Islet of Langerhans (tissue), 1 donor: Measurements from ENCODE around the gene SUN1.

Source experiments
- FAIRE-seq: peaks from one replicate; lab custom pipeline; 2011; peaks lifted over from hg19 to GRCh38; lab: Jason Lieb, UNC

The SUN1 gene

DNA sequence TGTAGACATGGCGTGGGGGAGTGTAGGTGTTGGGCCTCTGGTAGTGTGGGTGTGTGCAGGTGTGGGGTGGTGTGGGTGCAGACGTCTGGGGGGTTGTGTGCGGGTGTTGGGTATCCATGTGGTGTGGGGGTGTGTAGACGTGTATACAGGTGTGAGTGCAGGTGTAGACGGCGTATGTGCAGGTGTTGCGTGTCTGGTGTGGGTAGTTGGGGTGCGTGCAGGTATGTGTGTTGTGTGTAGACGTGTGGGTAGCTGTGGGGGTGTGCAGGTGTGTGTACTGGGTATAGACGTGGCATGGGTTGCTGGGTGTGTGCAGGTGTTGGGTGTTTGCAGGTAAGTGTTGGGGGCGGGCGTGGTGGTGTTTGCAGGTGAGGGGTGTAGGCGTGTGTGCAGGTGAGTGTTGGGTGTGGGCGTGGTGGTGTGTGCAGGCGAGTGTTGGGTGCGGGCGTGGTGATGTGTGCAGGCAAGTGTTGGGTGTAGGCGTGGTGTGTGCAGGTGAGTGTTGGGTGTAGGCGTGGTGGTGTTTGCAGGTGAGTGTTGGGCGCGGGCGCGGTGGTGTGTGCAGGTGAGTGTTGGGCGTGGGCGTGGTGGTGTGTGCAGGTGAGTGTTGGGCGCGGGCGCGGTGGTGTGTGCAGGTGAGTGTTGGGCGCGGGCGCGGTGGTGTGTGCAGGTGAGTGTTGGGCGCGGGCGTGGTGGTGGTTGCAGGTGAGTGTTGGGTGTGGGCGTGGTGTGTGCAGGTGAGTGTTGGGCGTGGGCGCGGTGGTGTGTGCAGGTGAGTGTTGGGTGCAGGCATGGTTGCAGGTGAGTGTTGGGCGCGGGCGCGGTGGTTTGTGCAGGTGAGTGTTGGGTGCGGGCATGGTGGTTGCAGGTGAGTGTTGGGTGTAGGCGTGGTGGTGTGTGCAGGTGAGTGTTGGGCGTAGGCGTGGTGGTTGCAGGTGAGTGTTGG is 60.6 kb downstream of the SUN1 start:
- no peak for FAIRE-seq

DNA sequence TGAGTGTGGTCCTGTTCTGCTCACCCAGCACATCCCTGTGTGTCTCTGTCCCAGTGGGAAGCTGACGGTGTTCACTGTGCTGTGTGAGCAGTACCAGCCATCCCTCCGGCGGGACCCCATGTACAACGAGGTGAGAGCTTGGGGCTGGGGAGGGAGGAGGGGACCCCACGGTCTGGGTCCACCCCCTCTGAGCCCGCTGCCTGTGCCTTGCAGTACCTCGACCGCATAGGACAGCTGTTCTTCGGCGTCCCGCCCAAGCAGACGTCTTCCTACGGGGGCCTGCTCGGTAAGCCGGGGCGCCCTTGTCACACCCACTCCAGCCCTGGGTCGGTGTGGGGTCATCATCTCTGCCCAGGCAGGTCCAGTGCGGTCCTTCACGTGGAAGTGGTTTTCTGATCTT is 61.4 kb downstream of the SUN1 start:
- FAIRE-seq, result no peak

GRCh38 chr7:894164-894867 is 62.0 kb downstream of the SUN1 start:
- FAIRE-seq, result no peak

DNA sequence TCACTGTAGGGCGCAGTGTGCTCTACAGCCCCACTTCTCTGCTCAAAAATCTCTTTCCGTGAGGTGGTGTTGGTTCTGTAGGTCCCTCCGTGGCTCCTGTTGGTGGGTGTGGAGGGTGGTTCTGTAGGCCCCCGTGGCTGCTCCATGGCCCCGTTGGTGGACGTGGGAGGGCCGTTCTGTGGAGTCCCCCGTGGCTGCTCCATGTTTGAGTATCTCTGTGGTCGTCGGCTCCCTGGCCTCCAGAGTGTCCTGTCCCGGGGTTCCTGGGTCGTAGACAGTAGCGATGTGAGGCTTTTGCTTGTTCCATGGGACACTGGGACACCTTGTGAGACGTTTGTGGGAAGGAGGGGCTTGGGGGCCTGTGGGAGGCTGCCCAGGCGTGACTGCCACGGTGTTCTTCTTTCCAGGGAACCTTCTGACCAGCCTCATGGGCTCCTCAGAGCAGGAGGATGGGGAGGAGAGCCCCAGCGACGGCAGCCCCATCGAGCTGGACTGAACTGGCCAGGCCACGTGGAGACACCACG is 62.7 kb downstream of the SUN1 start:
- FAIRE-seq, result no peak

DNA sequence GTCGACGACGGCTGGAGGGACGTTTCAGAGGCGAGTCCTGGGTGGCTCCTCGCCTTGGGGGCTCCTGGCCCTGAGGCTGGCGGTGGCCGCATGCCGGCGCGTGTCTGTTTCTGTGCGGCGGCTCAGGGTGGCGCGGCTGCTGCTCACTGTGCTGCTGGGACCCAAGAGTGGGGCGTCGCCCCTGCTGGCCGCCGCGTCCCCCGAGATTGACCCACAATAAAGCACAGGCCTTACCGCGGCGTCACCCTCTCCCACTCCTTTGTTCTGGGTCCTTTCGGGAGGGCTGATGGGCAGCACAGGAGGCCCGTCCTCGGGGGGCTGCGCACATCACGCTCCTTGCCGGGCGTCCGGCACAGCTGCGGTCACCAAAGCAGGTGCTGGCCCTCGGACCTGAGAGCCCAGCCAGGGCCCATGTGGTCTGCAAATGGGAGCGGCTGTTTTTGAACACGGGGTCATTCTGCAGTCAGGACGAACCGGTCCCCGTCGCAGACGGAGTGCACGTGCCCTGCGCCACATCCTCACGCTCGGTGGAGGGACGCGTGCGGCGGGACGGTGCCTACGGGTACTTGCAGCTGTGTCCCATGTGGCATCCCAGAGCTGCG is 63.3 kb downstream of the SUN1 start:
- no peak for FAIRE-seq

DNA sequence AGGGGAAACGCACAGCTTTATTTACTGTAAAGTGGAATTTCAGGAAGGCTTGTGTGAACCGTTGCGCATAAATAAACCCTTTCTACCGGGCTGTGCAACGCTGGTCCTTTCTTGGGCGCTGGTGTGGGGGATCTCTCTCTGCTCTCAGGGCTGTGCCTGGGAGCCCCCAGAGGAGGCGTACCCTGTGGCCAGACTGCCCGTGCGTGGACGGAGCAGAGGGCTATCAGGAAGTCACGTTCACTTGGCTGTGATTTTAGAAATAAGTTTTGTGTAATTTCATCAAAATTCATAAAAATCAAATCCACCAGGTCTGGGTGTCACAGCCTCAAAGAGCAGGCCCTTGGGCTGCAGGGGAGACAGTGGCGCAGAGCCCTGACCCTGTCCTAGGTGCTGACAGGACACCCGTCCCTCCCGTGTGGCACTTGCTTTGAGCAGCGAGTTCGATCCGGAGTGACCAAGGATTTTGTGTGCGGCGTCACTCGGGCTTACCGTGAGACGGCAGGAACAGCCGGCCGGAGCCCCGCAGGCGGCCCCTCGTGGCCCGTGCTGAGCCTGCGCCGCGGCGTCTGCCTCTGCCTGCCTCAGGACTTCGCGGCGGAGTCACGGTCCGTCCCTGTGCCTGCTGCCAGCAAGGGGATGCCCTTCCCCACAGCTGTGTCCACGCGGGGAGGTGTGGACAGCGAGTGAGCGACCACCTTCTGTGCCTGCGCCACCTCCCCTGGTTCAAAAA is 64.2 kb downstream of the SUN1 start:
- FAIRE-seq, result no peak

- no peak for FAIRE-seq
Measured at GRCh38 chr7:897086-897485, 64.8 kb downstream of the SUN1 start.

GRCh38 chr7:897771-898376 is 65.6 kb downstream of the SUN1 start:
- FAIRE-seq, result no peak

DNA sequence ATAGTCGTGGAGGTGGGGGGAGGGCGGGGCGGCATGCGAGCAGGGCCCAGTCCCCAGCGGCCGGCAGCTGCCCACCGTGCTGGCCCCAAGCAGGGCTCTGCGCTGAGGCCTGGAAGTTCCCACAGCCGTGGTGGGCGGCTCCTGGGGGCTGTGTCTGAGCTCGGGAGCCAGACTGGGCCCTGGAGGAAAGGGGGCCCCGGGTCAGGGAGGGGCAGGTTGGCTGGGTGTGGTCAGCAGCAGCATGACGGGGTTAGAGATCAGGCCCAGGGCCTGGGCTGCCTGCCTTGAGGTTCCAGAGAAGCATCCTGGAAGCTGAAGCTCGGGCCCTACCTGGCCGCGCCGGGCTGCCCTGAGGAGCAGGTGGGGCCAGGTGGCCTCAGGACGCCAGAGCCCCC is 66.2 kb downstream of the SUN1 start:
- FAIRE-seq, result no peak

GRCh38 chr7:898855-899681 is 66.8 kb downstream of the SUN1 start:
- no peak for FAIRE-seq

DNA sequence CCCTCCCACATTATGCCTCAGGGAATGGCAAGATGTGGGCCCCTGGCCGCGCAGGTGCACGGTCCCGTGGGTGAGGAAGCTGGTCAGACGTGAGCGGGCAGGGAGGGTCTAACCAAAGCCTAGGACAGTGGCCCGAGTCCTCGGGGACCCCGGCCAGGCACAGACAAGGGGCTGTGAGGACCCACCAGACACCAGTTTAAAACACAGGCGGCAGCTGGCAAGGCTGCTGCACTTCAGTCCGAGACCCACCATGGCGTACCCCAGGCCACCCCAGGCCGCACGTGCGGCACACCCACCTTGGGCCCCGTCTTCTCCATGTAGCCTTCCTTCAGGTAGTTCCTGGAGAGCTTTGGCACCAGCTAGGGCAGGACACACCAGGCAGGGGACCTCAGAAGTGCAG is 67.5 kb downstream of the SUN1 start:
- FAIRE-seq, result no peak

- FAIRE-seq, result no peak
Measured at GRCh38 chr7:900331-901040, 68.2 kb downstream of the SUN1 start.

DNA sequence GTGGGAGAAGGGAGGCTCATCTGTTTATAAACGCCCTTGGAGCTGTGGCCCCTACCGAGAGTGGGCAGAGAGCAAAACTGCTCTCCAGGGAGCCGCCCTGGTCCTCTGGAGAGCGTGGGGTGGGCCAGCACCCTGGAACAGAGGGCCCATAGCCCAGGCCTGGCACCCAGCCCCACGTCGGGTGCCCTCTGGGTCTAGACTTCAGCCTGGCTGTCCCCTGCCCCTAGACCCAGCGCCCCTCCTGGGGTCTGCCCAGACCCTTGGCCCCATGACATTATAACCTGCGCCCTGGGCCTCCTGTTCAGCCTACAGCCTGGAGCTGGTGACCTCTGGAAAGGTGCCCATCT is 68.7 kb downstream of the SUN1 start:
- FAIRE-seq, result no peak

GRCh38 chr7:901388-902154 is 69.3 kb downstream of the SUN1 start:
- no peak for FAIRE-seq

GRCh38 chr7:902996-903395 is 70.7 kb downstream of the SUN1 start:
- FAIRE-seq, result no peak

DNA sequence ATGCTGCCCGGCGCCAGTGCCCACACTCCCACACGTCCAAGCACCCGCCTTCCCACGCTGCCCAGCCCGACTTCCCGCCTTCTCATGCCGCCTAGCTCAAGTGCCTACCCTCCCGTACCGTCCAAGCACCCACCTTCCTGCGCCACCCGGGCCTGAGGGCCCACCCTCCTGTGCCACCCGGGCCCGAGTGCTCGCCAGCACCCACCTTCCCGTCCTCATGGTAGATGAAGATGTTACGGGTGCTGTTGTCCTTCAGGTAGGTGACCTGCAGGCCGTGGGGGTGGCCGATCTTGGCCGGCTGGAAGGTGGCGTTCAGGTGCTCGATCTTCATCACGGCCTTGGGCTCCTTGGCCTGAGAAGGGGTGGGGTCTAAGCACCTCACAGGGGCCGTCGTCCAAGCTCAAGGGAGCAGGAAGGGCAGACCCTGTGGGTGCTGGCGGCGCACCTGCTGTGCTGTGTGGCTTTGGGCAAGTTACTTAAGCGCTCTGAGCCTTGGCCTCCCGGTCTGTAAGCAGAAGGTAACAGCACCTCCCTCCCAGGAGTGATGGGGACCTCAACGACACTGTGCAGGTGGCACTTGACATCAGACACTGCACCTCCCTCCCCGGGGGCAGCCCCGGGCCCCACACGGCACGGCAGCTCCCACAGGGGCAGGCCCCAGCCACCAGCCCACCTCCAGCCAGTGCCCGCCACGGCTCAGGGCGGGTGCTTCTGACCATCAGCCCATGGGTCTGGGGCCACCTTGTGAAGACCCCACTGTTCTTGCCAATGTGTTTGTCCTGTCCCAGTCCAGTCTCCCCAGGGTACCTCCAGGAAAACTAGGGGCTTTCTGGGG is 71.9 kb downstream of the SUN1 start:
- FAIRE-seq, result no peak

- no peak for FAIRE-seq
Measured at GRCh38 chr7:904847-905246, 72.6 kb downstream of the SUN1 start.

DNA sequence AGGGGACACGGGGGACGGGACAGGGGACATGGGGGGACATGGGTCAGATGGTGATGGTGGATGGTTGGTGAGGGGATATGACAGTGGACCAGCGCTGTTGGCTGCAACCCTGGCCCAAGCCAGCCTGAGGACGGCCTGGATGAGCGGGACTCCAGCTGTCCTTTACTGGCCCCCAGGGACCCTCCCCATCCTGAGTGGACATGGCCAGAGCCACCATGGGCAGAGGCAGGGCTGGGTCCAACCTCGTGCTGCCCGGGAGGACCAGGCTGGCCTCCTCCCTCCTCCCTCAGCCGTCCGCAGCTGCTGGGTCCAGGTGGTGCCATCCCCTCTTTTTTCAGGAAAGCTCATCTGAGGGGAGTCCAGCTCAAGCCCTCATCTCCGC is 74.5 kb downstream of the SUN1 start:
- no peak for FAIRE-seq
